Activated T-cell treated with anti-CD3 and anti-CD28 coated beads, Interleukin-2, amount 50 U/mL, for 48 hours (primary cell): ENCODE results near the gene CHTF8.

Experiments used
- DNase-seq, 2 experiments: peaks; one replicate each; pipeline ENCODE4 v3.0.0-alpha.2; 2020

Gene CHTF8

GRCh38 chr16:69079697-69080096, 52.7 kb downstream of the CHTF8 start:
- no peak for DNase-seq

- DNase-seq = no peak
Observed at GRCh38 chr16:69078073-69078472, 54.3 kb downstream of the CHTF8 start.

- no peak for DNase-seq
Observed at GRCh38 chr16:69077251-69077650, 55.1 kb downstream of the CHTF8 start.

- no peak for DNase-seq
Observed at GRCh38 chr16:69073181-69073702, 59.1 kb downstream of the CHTF8 start.

- DNase-seq = no peak
Observed at GRCh38 chr16:69072640-69072974, 59.8 kb downstream of the CHTF8 start.

DNA sequence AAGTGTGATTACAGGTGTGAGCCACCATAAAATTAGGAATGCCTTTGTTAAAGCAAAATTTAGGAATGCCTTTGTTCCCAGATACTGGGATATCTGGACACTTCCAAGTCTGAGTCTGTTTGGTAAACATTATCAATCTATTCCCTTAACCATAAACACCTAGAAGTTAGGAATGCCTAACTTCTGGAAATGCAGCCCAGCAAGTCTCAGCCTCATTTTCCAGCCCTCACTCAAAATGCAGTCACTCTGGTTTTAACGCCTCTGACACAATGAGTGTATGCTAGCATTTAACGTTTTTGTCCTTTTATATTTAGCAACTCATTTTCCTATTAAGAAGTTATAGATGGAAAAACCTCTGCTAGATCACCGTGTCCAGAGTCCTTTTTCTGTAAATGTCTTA, 61.4 kb downstream of the CHTF8 start:
- no peak for DNase-seq

- DNase-seq = no peak
Observed at GRCh38 chr16:69069504-69069903, 62.9 kb downstream of the CHTF8 start.
